ENCODE measurements around the gene VARS1. TPM values are rescaled to one million over a fixed set of nuclear protein-coding genes. Genes with fewer than 3 reads are reported as not detected.
"Not testable (repeated sequence)": the region's sequence is repeated elsewhere in the genome, so short reads cannot be mapped to it uniquely, and the experiment has no call there.

Gene VARS1
- total RNA-seq, 1 donor from 2014 or later = 35.0 TPM

DNA sequence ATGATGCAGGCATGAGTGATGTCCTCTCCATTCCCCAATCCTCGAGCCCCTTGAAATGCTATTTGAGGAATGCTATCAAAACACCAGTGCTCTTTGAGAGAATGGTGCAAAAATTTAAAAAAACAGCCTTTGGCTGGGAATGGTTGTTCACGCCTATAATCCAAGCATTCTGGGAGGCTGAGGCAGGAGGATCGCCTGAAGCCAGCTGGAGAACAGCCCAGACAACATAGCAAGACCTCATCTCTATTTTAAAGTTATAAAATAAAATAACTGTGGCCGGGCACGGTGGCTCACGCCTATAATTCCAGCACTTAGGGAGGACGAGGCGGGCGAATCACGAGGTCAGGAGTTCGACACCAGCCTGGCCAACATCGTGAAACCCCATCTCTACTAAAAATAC is 4.2 kb upstream of the VARS1 start:
- intact Hi-C loops (cut with DNase I) = loop anchor here (5.0 kb wide), 1 partner anchor 62 kb away; the partner anchor contains the start of gene CLIC1
- DNase-seq (ENCODE audit: low spot score) = no peak

GRCh38 chr6:31797588-31797987 is 2.0 kb upstream of the VARS1 start:
- intact Hi-C loops (cut with DNase I) = loop anchor here (5.0 kb wide), 1 partner anchor 60 kb away; the partner anchor contains the start of gene CLIC1
- DNase-seq (ENCODE audit: low spot score) = no peak

- no peak for DNase-seq (ENCODE audit: low spot score)
Observed at GRCh38 chr6:31796993-31797385, 1.4 kb upstream of the VARS1 start.

GRCh38 chr6:31794866-31795615 is 511 bp downstream of the VARS1 start:
- no peak for DNase-seq (ENCODE audit: low spot score)
- intact Hi-C loops (cut with DNase I) = loop anchor here (5.0 kb wide), 1 partner anchor 58 kb away; the partner anchor contains the start of gene CLIC1

More at GRCh38 chr6:31796993-31797385, 1.4 kb upstream of the VARS1 start:
- intact Hi-C loops (cut with DNase I) = loop anchor here (5.0 kb wide), 1 partner anchor 60 kb away; the partner anchor contains the start of gene CLIC1

GRCh38 chr6:31794294-31794865 is 1.2 kb downstream of the VARS1 start:
- intact Hi-C loops (cut with DNase I) = no loop called here

GRCh38 chr6:31793927-31794245 is 1.7 kb downstream of the VARS1 start:
- DNase-seq (ENCODE audit: low spot score); intact Hi-C loops (cut with DNase I): not testable (repeated sequence)

More at GRCh38 chr6:31794294-31794865, 1.2 kb downstream of the VARS1 start:
- DNase-seq (ENCODE audit: low spot score) = no peak

DNA sequence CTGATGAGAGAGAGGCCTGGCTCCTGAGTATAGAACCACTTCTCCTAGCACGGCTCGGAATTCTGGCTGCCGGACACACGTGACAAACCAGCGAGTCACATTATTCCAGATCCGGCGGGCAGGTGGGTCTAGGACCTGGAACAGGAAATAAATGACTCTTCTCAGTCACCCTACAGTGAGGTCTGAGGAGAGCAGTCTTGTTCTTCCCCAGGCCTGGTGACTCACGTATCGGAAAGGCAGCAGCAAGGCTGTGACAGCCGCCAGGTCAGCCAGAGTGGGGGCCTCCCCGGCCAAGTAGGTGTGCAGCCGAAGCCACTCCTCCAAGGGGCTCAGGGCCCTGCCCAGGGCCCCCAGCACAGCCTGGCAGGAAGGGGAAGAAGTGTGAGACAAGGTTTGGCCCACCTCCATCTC is 2.8 kb downstream of the VARS1 start:
- no peak for DNase-seq (ENCODE audit: low spot score)
- intact Hi-C loops (cut with DNase I) = no loop called here

GRCh38 chr6:31792090-31792374 is 3.5 kb downstream of the VARS1 start:
- DNase-seq (ENCODE audit: low spot score) = no peak
- intact Hi-C loops (cut with DNase I) = no loop called here

- DNase-seq (ENCODE audit: low spot score) = no peak
- intact Hi-C loops (cut with DNase I) = no loop called here
Observed at GRCh38 chr6:31791324-31792089, 4.0 kb downstream of the VARS1 start.

DNA sequence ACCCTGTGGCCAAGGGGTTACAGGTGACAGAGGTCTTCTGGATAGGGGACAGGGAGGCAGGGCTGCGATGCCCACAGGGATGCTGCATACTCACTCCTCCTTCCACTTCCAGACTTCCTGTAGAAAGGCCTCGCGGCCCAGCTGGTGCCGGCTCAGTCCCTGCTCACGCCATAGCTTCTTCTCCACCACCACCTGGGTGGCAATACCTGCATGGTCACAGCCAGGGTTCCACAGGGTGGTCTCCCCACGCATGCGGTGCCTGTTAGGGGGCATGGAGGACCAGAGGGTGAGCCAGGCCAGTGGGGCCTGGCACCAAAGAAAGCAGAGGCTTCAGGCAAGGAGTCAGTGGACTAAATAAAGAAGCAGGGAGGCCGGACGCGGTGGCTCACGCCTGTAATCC is 10.1 kb downstream of the VARS1 start:
- DNase-seq (ENCODE audit: low spot score) = no peak
- intact Hi-C loops (cut with DNase I) = no loop called here

DNA sequence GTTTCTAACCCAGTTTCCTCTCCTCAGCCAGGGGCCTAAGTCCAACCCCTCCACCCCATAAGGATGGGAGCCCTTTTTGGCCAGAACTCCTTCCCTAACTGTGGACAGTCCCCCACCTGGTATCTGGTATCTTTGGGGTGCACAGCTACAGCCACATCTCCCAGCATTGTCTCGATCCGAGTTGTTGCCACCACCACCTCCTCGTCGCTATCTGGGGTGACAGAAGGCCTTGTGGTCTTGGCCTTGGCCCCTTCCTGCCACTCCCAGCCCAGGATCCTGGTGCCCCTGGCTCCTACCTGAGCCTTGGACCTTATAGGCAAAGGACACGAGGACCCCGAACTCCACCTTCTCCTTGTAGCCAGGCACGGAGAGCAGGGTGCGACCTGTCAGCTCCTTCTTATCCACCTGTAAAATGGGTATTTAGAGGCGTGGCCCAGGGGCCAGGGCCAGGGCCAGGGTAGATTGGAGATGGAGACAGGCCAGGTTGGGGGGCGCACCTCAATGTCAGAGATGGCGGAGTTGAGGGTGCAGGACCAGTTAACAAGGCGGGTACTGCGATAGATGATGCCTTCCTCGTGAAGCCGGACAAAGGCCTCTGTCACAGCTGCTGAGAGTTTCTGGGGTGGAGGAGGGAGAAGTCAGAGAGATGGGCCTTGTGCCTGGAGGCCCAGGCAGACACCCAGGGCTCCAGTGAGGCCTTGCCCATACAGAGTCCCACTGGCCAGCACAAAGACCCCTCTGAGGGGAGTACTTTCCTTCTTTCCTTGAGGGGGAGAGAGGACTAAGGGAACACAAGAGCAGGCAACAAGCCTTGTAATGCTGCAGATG is 11.2 kb downstream of the VARS1 start:
- no peak for DNase-seq (ENCODE audit: low spot score)
- intact Hi-C loops (cut with DNase I) = no loop called here

DNA sequence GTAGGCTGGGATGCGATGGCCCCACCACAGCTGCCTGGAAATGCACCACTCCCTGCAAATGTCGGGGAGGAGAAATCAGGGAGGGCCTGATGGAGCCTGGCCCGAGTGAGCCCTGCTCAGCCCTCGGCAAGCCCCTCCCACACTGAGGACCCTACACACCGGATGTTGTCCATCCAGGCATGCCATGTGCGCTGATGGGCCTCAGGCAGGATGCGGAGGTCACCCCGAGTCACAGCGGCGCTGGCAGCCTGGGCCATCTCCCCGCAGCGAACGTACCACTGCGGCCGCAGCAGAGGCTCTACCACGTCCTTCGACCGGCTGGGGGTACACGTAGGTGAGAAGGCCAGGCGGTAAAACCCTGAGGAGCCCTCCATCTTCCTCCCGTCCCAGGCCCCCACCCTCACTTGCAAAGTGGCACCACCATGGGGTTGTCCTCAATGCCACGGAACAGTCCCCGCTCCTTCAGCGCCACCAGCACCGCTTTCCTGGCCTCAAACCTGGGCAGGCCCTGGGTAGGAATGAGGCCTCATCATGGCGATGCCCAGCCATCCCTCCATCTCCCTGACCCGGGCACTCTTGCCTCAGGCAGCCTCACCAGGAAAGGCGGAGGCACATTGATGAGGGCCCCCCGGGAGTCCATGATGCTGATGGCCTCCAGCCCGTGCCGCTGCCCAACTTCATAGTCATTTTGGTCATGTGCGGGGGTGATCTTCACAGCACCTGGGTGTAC is 13.3 kb downstream of the VARS1 start:
- no peak for DNase-seq (ENCODE audit: low spot score)
- intact Hi-C loops (cut with DNase I) = no loop called here

GRCh38 chr6:31781244-31782125 is 14.1 kb downstream of the VARS1 start:
- intact Hi-C loops (cut with DNase I) = no loop called here
- no peak for DNase-seq (ENCODE audit: low spot score)

DNA sequence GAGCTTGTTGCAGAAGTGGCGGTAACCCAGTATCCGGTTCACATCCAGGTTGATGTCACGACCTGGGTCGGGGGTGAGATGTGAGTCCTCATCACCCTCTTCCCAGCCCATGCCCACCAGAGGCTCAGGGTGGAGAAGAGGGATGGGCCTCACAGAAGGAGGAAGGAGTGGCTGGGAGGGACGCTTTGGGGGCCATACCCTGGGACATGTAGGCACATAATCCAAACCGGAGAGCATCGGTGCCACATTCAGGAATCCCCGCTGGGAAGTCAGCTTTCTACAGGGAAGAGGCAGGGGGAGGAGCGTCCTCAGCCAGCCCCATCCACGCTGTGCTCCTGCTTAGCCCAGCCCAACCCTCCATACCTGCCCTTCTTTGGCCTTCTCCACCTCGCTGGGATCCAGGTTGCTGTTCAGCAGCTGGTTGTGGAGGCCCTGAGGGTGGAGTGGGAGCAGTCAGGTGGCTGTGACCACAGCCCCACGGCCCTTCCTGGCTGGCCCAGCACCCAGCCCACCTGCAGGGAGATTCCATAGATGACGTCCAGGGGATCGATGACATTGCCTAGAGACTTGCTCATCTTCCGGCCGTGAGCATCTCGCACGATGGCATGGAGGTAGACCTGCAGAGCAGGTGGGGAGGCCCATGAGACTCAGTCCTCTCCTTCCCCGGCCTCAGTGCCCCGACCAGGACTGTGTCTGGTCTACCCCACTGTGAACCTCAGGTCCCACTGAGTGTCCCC is 14.9 kb downstream of the VARS1 start:
- DNase-seq (ENCODE audit: low spot score) = no peak

DNA sequence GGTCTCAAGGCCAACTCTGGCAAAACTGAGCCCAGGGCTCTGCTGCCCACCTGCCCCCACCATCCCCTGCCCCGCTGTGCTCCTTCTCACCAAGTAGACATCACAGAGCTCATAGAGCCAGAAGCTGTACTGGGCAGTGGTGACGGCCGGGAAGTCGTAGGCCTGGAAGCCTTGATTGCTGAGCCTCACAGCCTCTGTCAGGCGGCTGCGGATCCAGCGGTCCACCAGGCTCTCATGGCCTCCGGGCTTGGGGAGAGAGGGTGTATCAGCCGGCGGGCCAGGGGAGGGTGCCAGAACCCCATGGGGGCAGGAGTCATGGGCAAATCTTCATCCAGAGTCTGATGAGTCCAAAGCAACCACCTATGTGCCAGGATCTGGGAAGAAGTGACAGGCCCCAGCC is 15.6 kb downstream of the VARS1 start:
- DNase-seq (ENCODE audit: low spot score) = no peak
- intact Hi-C loops (cut with DNase I) = no loop called here

More for the DNA sequence above, 14.9 kb downstream of the VARS1 start:
- intact Hi-C loops (cut with DNase I) = no loop called here

DNA sequence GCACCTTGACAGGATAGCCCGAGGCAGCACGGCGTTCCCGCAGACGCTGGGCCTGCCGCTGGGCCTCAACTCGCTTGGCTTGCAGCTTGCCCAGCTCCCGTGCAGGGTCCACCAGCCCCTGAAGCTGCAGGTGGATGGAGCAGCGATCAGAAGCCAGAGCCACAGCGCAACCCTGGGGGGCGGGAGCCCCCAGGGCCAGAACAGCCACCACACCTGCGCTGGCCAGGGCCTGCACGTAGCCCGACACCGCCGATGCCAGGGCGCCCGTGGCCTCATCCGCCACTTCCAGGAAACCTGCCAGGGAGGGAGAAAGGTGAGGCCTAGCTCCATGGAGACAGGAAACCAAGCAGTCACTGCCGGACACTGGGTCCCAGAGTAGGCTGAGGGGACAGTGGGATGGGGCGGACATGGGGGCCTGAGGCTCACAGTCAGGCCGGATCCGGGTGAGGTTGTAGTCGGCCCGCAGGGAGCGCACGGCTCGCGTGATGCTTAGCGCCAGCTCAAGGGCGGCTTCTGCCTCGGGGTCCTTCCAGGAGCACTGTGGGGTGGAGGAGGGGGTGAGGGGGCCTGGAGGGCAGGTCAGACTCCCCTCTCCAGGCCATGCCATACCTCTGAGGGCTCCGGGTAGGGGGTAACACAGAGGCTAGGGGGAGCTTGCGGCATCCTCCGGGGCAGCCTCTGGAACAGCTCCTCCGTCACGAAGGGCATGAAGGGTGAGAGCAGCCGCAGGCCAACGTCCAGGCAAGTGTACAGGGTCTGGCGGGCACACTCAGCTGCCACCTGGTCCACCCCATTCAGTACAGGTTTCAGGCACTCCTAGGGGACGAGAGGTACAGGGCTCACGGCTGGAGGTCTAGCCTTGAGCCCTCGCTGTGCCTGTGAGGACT is 16.3 kb downstream of the VARS1 start:
- no peak for DNase-seq (ENCODE audit: low spot score)
- intact Hi-C loops (cut with DNase I) = no loop called here

DNA sequence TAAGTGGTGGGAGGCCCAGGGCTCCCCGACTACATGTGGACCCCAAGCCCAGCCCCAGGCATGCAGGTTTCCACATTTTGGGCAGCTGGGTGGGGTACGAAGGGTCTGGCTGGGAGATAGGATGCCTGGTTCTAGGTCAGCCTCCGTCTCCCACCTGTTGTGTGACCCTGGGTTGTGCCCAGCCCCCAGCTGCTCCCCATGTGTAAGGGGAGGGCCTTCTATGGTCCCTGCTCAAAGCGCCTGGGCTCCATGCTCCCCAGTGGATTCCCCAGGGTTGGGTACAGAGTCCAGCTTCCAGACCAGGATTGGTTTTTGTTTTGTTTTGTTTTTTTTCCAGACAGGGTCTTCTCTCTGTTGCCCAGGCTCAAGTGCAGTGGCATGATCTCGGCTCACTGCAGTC is 17.4 kb downstream of the VARS1 start:
- intact Hi-C loops (cut with DNase I) = no loop called here
- no peak for DNase-seq (ENCODE audit: low spot score)

Measured in cardiac septum (tissue), 1 donor.